Activated CD4-positive, alpha-beta T cell treated with anti-CD3 and anti-CD28 coated beads, Interleukin-2, amount 50 U/mL, for 48 hours (primary cell): ENCODE data around the gene ZBTB24.

Source experiments
- DNase-seq, 2 experiments: peaks; one replicate each; pipeline ENCODE4 v3.0.0-alpha.2; 2020

The ZBTB24 gene

GRCh38 chr6:109449064-109449794 is 33.8 kb downstream of the ZBTB24 start:
- no peak for DNase-seq

DNA sequence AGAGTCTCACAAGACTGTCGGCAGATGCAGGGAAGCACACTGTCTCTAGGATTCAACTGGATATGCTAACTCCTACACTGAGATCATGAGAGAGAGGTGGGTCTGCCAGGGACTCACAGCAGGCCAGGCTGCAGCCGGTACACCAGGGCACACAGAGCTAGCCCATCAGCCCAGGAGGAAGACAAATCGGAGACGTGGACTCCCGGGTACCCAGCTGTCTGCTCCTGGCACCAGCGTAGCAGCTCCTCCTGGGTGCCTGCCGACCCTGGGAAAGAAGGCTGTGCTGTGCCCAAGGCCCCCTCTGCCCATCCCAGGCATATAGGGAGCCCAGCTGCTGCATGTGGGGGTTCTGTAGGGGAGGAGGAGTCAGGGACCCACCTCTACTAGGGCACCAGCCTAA is 34.4 kb downstream of the ZBTB24 start:
- no peak for DNase-seq

- DNase-seq = no peak
Measured at GRCh38 chr6:109447878-109448555, 35.0 kb downstream of the ZBTB24 start.

DNA sequence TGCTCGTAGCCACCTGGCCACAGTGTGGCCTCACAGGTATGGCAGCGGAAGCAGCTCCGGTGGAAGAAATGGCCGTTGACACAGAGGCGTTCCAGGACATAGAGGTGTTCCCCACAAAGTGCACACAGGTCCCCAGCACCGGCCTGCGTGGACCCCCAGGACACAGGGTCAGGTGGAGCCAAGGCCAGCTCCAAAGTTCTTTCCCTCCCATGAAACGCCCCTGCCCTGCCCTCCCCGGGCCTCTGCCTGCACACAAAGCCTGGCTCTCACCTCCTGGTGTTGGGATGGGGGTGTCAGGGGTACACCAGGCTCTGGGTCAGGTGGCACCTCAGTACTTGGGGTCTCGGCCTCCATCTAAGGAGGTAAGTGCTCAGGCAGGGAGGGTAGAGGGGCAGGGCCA is 35.9 kb downstream of the ZBTB24 start:
- DNase-seq = no peak

DNA sequence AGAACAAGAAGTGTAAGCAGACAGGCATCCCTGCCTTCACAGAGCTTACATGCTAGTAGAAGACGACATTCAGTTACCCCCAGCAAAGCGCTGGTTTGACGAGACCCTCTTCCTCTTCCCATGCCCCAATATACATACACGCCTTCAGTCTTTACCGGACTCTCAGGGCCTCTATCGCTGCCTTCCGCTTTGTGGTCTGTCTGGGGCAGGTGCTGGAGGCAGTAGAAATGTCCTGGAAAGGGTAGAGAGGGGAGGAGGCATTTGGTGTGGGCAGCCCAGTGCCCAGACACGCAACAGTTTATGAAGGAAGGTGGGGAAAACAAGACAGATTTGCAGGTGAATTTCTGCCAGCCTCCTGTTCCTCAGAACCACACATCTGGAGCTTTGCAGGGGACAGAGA is 36.5 kb downstream of the ZBTB24 start:
- DNase-seq = no peak

DNA sequence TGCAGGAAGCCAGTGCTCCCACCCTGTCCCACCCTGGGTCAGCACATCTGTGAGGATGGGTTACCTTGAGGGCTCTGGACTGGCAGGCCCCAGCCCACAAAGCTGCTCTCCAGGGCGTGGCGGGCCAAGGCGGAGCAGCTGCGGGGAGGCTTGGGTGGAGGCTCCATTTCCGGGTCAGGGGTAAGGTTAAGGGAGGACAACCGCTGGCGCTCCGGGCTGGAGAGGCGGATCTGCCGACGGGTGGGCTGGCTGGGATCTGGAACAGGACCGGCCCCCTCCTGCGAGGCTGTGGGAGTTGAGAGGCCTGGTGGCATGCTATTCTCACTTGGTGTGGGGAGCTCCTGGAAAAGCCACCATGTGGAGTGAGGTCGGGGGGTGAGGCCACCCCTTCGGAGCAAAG is 36.9 kb downstream of the ZBTB24 start:
- DNase-seq = no peak

DNA sequence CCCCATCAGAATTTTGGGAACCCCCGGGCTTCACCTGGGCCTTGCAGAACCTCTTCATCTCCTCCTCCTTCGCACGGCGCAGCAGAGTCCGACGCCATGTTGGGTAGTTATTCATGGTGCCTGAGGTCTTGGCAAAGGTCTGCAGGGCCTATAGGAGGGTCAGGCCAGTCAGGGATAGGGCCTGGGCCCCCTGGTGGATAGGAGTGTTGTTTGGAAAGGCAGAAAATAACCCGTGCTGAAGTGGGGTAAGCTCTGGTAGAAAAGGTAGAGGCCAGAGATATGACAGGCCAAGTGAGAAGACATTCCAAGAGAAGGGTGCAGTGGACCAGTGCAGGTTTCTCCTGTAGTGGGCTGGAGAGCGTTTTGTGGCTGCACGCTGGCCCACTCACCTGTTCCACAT is 37.6 kb downstream of the ZBTB24 start:
- DNase-seq = no peak

GRCh38 chr6:109443425-109443950 is 39.5 kb downstream of the ZBTB24 start:
- no peak for DNase-seq

DNA sequence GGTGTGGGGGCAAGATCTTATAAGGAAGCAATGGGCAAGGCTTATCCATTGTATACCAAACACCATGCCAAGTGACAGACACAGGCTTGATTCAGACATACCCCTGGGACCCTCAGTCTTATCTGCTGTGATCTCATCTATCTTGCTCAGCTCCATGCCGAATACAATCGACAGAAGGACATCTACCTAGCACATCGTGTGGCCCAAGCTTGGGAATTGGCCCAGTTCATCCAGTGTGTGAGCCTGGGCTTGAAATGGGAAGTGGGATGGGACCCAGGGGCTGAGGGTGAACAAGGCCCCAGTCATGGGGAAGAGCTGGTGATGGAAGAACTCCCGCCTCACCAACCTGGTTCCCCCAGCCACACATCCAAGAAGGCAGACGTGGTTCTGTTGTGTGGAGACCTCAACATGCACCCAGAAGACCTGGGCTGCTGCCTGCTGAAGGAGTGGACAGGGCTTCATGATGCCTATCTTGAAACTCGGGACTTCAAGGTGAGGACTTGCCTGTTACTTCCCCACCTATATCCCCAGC is 40.6 kb downstream of the ZBTB24 start:
- no peak for DNase-seq

- peak; percentile 31 to 47 for DNase-seq
Measured at GRCh38 chr6:109441069-109441816, 41.8 kb downstream of the ZBTB24 start.

DNA sequence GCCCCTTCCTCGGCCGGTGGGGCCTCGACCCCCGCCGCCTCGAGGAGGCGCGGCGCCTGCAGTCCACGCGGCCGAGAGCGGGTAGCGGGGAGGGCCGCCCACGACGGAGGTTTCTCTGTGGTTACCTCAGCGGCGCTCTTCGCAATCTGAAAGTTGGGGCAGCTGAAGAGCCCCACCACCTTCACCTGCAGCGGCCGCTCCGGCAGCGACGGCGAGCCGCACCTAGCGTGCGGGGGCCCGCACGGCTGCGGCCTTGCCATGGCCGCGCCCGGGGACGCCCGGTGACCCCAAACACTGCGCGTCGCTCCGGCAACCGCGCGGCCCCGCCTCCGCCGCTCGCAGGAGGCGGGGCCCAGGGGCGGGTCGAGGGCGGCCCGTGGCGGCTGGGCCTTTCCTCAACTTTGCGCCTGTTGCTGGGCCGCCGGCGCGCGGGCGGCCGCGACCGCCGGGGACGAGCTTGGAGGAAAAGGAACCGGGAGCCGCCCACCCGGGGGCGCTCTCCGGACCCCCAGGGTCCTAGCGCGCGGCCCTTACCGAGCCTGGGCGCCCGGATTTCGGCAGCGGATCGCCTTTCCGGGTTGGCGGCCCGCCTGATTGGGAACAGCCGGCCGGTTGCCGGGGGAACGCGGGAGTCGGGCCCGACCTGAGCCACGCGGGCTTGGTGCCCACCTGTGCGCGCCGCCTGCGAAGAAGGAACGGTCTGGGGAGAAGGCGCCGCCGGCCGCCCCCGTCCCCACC is 42.5 kb downstream of the ZBTB24 start, which contains the start of the genes PPIL6 and SMPD2:
Gene PPIL6 (minus strand): TSS at position 298 of the 738 bp plus-strand sequence. CDS start 38 bp downstream, at position 260.
Gene SMPD2 (plus strand): TSS at position 394 of the 738 bp plus-strand sequence. CDS start 398 bp downstream, outside the sequence.
- peak; percentile 74 to 77 for DNase-seq

DNA sequence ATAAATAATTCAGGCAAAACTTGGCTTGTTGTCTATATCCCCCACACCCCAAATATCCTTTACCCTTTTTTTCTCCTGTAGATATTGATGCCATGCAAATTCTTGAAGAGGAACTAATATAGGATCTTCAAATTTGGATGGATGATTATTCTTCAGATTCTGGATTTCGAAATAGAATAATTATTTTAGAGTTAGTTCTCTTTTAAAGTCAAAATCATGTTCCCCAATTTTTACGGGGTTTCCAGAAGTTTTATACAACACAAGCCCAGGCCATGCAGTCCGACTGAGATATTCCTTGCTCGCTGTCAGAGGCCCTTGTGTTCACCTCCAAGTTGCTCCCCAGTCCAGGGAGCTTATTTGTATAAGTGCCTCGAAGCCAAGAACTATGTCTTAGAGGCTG is 47.0 kb downstream of the ZBTB24 start:
- DNase-seq = no peak

GRCh38 chr6:109434456-109434855 is 48.6 kb downstream of the ZBTB24 start:
- DNase-seq = no peak

GRCh38 chr6:109429496-109429895 is 53.5 kb downstream of the ZBTB24 start:
- no peak for DNase-seq

DNA sequence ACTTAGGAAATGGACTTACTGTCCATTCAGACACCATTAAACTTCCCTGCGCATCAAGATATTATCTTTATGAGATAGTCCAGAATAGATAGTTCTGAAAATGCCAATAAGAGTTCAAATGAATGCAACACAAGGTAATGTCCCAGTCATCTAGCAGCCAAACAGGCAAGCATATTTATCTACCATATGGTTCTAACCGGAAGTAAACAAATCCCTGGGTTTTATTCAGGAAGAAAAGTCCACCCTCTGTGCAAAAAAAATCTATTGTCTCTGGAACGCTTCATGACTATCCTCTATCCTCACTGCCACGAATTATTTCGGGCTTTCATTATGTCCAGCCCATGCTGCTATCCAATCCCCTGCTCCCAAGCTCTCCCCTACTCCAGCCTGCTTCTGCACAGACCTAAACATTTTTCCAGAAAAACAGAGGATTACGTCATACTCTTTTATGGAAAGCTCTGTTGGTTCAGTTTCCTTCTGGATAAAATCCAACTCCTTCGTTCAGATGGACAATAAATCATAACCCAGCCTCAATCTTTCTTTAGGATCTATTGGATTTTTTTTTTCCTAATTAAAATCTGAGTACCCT is 54.0 kb downstream of the ZBTB24 start:
- no peak for DNase-seq

DNA sequence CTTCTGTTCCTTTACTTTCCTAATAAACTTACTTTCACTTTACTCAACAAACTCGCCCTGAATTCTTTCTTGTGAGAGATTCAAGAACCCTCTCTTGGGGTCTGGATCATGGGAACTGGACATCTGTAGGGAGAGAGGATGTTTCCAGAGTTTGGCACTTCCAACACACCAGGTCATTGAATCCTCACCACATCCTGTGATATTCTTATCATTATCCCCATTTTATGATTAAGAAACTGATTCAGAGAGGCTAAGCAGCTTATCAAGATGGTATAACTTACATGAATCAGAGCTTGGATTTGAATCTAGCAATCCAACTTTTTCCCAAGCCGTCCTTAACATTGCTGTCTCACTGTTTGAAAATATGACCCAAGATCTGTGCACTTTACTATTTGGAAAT is 58.1 kb downstream of the ZBTB24 start:
- no peak for DNase-seq

DNA sequence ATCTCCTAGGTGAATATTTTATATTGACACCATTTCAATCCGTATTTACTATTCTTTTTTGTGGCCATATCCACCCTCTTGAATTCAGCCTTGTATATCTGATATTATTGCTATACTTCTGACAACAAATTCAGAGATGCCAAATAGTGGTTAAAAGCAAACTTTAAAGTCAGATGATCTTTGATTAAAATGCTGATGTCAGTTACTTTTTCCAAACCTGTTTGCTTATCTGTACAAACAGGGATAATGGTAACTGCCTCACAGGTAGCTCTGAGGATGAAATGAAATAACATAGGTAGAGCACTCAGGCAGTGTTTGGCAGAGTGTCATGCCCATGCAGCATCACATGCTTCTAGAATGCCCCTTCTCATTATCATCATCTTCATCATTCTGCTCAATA is 61.8 kb downstream of the ZBTB24 start:
- DNase-seq = no peak

- no peak for DNase-seq
Measured at GRCh38 chr6:109420751-109421150, 62.3 kb downstream of the ZBTB24 start.

- no peak for DNase-seq
Measured at GRCh38 chr6:109417646-109418045, 65.4 kb downstream of the ZBTB24 start.
